ENCODE results near the gene SLAMF9.

The SLAMF9 gene

DNA sequence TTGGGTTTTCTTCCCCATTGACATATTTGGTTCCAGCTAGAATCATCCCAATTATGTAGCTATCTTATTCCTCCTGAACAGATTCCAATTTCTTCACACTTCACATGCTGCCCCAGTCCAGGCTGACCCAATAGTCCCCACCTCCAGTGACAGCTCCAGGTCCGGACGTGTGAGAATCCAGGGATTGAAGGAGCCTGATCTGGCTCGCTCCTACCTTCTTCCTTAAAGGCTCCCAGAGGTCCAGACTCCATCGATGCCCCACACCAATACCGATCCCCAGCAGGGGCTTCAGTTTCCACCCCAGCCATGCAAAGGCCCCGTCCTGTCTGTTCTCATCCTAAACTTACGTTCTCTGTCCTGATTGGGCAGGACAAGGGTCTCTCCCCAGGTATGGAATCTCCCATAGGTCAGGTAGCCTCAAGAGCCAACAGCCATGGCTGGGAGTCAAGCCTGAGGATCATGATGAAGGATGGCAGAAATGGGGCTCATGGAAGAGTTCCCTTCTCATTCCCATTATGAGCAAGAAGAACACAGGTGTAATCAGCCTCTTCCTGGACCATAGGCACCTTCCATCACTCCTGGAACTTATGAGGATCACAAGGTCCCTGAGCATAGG lies 20.4 kb upstream of the SLAMF9 start:
- DNase-seq (ENCODE audit: low spot score): no peak

DNA sequence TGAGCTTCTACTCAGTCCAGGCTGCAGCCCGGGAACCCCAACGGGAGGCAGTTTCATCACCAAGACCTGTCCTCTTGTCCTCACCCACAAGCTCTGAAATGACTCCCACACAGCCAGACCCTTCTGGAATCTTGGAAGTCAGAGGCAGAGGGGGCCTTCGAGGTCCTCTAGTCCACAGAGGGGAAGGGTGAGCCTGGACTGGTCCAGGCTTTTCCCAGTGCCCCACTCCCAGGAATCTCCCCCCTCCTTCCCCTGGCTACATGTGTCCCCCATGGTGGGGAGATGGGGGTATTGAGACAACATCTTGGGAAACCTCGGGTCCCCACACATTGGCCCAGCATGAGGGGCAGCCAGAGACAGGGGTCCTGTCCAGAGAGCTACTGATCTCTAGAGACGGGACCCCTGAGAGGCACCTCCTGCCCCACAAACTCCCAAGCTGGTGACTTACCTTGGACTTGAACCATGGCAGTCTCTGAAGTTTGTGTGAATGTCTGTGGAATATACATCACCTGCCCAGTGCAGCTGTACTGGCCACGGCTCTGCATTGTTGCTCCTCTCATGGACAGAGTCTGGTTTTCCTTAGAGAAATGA lies 19.4 kb upstream of the SLAMF9 start:
- no peak for DNase-seq (ENCODE audit: low spot score)

DNA sequence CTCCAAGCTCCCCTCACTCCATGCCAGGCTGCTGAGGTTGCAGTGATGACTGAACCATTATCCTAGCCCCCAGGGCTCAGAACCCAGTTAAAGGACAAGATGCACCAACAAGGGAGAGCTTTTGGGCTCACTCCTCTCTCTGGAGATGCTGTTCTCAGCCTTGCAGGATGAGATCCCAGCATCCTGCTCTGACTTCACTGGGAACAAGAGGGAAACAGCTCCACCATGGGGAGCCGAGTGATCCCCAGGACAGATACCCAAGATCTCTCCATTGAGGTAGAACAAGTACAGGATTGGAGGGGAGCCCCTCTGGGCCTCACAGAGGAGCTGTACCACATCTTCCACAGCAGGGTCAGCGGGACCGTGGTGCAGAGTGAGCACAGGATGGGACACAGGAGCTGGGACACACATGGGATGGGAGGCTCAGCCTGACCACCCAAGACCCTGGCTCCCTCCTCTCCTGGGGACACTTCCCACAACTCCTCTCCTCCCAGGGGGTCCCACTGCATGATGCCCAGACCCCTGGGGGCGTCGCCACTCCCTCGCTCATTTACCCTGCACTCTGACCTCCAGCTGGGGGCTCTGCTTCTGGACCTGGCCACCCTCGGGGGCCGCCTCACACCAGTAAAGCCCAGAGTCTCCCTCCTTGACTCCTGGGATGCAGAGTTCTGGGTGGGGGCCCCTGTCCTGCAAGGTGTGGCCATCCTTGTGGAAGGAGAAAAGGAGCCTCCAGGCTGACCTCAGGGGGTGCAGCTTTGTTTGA lies 18.6 kb upstream of the SLAMF9 start:
- no peak for DNase-seq (ENCODE audit: low spot score)

DNA sequence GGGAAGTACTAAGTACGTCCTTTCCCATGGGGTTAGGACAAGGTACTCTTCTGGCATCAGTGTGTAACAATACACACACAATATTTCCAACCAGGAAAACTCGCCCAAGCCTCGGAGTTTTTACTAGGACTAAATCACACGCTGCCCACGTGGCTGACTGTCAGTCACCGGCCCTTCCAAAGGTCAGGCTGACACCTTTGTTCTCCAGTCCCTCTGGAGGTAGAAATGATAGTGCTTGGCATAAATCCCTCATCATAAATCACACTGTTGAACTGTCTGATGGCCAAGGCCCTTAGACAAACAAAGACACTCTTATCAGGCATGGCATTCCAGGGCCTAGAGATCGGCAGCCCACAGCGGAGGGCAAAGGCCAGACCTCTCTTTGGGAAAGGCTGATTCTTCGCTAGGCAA lies 16.9 kb upstream of the SLAMF9 start:
- DNase-seq (ENCODE audit: low spot score): no peak

DNA sequence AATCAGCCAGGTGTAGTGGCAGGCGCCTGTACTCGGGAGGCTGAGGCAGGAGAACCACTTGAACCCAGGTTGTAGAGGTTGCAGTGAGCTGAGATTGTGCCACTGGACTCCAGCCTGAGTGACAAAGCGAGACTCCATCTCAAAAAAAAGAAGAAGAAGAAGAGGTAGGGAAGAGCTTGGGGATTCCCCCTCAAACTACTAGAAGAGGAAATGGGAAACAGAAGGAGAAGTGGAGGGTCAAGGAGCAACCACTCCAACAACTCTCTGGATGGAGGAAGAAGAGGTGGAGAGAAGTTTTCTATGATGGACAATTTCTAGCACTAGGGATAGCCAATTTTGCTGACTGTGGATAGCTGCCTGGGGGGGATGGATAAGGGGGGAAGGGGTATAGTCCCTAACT lies 14.9 kb upstream of the SLAMF9 start:
- no peak for DNase-seq (ENCODE audit: low spot score)

DNA sequence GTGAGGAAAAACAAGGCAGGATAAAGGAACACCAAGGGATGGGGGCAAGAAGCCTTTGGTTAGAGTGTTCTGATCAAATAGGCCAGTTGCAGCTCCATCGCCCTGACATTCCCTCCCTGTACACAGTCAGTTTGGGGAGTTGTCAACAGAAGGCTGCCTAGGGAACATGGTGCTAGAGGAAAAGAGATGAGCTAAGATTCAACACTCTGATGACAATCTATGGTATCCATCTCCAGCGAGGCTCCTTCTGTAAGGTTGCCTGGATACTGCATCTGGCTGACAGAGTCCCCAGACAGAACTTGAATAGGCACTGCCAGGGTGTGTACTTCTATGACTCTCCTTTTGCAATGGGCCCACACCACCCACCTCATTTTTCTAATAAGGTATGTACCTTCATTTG lies 11.2 kb upstream of the SLAMF9 start:
- no peak for DNase-seq (ENCODE audit: low spot score)

DNA sequence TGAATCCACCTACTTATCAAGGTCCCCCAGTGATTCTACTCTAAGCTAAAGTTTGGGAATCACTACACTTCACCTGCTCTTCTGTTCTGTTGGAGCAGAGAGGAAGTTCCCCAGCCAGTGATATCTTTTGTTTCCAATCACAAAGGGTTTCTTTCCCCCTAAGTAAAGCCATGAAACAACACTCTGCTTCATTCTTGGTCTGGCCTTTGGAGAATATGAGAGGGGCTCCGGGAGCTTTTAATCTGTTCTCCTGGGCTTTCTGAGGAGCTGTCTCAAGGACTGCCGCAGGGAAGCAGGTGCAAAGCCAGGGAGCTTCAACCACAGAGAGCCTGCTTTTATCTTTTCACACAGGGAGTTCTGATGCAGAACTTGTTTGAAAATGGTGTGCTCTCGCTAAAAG lies 10.1 kb upstream of the SLAMF9 start:
- DNase-seq (ENCODE audit: low spot score): no peak

DNA sequence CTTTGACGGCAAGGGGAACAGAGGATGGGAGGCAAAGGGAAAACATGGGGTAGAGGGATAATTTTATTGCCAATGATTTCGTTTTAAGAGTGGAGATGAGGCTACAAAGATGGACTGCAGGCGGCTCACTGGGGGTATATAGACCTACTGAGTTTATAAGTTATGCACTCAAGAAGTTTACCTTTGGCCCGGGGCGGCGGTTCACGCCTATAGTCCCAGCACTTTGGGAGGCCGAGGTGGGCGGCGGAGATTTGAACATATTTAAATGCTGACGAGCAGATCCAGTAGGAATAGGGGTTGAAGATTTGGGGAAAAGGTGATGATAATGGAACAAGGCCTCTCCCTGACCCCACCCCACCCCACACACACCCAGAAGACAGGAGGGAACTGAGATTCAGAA lies 8.1 kb upstream of the SLAMF9 start:
- no peak for DNase-seq (ENCODE audit: low spot score)

DNA sequence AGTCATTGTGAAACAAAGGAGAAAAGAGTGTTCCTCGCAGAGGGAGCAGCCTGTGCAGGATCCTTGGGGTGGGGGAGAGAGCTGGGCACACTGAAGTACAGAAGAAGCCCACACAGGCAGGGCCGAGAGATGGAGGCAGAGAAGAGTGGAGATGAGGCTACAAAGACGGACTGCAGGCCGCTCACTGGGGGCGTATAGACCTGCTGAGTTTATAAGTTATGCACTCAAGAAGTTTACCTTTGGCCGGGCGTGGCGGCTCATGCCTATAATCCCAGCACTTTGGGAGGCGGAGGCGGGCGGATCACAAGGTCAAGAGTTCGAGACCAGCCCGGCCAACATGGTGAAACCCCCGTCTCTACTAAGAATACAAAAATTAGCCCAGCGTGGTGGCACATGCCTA lies 7.6 kb upstream of the SLAMF9 start:
- no peak for DNase-seq (ENCODE audit: low spot score)

DNA sequence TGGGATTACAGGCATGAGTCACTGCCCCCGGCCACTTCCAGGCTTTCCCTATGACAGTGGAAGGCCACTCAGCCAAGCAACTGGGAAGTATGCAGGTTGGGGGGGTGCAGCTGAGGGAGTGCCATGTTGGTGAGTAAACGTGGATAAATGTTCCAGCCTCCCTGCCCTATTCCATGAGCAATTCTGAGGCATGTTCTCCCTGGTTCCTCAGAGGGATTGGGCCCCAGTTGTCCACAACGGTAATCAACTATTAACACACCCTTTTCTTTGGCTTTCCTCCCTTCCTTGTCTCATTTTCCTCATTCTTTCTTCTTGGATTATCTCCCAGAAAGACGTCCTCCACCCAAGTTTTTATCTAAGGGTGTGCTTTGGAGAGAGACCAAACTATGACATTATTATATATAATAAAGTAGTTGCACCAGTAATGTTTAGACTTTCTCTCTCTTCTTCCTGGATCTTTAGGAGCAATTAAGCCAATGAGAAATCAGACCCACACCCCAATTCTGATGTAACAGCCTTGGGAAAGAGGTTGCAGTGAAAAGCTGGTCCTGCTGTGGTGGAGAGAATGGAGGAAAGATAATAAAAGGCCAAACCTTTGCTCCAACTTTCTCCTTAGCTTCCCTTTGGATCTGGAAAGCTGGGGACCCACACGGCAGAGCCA lies 6.8 kb upstream of the SLAMF9 start:
- peak; percentile 66 for DNase-seq (ENCODE audit: low spot score)

DNA sequence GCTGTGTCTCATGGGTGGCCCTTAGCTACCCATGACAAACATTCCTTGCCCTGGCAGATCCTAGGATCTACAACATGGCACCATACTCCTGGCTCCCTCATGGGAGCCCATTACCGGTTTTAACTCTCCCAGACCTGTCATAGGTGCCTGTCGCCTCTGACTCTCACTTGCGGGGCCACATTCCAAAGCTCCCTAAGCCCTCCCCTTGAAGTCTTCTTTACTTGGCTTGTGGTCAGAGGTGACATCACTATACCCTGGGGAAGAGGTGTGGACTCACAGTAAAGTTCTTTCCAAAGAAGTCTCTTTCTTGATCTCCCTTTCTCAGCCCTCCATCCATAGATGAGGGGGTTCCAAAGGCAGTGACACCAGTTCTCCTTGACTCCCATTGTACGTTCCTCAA lies 5.4 kb upstream of the SLAMF9 start:
- no peak for DNase-seq (ENCODE audit: low spot score)

DNA sequence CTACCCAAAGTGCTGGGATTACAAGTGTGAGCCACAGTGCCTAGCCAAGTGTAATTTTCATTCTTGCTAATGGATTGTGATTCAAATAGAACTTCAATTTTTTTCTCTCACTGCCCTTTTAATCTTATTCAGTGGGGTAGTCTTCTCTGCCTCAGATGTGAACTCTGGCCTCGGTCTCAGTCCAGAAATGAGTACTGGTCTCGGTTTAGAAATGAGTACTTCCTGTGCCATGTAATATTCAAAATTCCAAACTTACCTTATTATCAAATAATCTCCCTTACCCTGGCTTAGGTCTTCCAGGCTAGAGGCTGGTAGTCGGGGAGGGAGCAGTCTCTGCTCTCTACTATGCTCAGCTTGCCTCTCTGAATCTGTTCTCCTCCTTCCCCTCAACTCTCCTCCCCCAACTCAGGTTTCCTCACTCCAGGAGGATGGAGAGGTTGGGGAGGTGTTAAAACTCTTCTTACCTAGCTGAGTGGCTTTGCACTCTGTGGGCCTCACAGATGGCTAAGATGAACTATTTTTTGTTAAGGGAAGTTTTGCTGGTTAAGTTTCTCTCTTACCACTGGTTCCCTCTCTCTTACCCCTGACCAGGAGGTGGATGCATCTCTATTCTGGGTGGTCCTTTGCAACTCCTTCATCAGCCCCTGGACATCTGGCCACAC lies 4.8 kb upstream of the SLAMF9 start:
- no peak for DNase-seq (ENCODE audit: low spot score)

DNA sequence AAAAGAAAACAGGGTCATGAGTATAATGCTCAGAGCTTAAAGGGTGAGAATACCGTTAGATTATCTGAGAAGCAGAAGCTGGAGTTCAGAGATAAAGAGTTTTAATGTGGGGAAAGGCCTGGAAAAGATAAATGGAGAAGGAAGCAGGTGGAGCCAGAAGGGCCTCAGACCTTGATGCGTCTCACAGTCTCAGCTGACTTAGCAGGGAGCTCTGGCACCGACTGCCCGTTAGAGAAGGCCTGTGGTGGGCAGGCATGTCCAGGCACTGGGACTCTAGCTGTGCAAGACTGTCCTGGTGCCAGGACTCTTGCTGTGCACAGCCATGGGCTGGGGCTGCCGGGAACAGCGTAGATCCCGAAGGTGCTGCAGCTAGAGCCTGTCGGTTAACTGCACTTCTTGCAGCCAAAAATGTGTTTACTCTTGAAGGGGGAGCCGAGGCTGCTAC lies 3.8 kb upstream of the SLAMF9 start:
- DNase-seq (ENCODE audit: low spot score): no peak

DNA sequence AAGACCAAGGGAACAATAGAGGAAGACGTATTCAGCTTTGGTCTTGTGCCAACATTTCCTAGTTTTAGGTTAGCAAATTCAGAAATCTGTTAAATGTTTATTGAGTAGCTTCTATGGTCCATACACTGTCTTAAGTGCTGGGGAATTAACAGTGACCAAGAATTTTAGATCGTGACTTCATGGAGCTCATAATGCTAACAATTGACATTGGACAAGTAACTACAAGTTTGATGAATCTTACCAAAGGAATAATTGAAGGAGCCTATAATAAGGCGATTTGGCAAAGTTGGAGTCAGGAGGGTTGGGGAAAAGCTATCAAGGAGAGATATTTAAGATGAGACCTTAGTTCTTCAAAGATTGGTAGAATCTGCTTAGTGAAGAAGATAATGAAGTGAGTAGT lies 1.4 kb upstream of the SLAMF9 start:
- no peak for DNase-seq (ENCODE audit: low spot score)

DNA sequence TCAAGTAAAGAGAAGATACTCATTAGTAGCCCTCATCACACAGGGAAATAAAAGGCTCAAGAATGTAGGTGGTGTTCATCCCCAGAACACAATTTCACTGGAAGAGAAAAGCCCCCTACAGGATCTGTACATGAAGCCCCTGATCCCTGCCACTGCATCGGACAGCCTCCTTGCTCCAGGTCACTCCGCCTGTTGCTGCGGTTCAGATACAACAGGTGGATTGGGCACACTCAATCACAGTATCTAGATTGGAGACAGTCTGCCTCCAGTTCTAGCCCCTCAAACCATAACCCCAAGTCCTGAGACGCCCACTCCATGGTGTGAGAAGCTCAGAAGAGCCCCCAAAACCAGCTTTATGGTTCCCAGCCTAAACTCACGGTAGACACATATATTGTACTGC lies 1.1 kb downstream of the SLAMF9 start:
- no peak for DNase-seq (ENCODE audit: low spot score)

DNA sequence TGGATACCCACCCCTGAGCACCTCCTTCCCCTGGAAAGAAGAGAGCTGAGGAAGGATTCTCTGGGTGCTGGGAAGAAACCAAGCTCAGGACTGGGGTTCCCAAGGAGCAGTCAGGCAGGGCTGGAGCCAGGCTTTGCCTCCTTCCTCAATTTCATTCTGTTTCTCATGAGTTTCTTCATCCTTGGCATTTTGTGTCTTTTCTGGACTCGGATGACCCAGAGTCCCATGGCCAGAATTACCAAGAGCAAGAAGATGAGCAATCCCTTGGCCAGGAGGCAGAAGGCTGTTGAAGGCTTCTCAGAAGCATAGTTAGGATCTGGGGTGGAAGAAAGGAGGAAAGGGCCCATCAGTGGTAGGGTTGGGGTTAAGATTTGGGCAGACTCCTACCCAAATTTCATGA lies 2.5 kb downstream of the SLAMF9 start:
- DNase-seq (ENCODE audit: low spot score): no peak

DNA sequence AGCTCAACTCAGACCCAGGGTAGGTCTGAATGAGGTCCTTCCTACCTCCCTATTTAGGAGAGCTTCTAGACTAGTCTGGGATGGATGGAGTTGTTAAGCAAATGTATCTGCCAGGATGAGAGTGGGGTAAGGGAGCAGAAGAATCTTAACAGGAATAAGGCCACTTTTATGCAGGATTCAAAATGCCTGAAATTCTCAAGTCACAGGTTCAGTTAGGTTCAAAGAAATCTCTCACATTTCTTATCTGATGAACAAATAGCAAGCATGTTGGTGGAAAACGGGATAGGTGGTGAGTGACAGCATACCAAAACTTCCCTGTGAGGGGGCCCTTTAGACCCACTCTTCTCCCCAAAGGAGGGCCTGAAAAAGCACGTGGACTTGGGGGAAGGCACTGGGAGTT lies 3.0 kb downstream of the SLAMF9 start:
- DNase-seq (ENCODE audit: low spot score): no peak

DNA sequence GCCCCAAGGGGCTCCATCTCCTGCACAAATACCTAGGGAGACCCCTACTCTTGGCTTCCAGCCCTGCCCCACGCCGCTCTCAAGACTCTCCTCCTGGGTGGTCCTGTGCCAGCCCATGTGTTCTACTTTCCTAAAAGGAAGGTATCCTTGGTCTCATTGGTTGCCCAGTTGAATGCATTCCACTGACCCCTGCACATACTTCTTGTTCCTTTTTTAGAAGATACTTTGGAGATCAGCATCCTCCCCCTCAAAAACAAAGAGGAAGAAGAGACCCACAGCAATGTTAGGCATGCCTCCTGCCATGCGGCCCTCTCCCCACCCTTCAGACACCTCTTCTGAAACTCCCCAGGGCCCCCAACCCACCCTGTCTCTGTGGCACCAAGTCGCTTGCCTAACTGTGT lies 4.1 kb downstream of the SLAMF9 start:
- DNase-seq (ENCODE audit: low spot score): no peak

DNA sequence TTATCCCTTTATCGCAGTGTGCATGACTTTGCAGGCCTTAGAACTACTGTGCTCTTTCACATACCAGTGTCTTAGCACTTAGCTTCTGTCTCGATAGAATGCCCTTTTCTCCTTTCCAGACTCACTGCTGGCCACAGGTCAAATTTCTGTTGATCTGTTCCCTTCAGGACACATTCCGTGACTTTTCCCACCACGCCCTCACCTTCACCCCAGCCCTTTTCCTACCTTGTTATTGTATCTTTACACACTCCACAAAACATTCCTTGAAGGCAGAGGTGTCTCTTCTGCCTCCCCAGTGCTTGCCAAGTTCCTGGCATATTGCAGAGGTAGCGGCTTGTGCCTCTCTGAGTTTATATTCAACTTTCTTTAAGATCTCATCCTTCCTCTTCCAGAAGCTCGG lies 4.9 kb downstream of the SLAMF9 start:
- DNase-seq (ENCODE audit: low spot score): no peak

DNA sequence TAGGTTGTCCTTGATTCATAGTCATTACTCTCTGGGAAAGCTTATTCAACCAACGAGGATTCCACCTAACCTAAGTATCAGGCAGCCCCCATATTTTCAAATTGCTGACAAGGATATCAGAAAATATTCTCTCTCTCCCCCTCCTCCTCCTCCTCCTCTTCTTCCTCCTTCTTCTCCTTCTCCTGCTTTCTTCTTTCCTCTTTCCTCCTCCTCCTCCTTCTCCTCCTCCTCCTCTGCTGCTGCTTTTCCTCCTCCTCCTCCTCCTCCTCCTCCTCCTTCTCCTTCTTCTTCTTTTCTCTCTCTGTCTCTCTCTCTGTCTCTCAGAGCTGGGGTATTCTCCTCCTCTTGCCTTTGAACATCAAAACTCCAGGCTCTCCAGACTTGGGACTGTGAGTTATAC lies 6.1 kb downstream of the SLAMF9 start:
- DNase-seq (ENCODE audit: low spot score): no peak

DNA sequence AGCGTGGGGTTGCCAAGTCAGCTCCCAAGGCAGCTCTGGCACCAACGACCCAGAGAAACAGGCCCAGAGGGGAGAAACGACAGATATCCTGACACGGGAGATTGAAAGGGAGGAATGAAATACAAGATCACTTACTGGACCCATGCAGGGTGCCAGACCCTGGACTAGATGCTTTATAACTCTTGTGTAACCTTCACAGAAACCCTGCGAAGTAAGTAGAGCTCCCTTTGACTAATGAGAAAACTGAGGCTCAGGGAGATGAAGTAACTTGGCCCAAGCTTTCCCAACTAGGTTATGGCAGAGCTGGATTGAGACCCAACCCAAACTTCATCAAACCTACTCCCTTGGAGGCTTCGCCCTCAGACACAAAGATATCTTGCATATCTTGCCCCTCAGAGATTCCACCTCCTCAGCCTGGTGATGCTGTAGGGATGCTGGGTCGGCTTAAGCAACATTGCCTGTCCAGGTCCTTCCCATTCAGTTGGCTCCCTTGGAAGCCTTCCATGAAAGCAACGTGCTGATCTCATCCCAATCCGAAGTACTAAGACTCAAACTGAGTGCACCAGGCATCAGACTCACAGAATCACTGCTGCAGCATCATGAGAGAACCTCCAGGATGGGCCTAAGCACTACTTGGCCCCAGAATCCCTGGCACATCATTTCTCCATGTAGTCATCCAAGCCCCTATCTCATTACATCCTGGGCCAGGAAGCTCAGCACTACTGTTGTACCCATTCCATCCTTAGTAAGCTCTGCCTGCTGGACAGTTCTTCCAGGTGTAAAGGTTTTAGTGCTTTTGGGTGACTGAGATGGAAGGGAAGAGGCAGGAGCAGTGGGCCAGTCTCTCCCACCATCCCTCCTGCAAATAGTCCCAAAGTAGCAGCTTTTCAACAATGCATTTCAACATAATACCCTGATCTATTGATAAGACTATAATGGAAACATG lies 7.5 kb downstream of the SLAMF9 start:
- no peak for DNase-seq (ENCODE audit: low spot score)

Data from AG08396 (cell line).